Cardiac muscle cell (in vitro differentiated cells and primary cell): ENCODE data around the gene TXNDC5. TPM values are rescaled to one million over a fixed set of nuclear protein-coding genes. Genes with fewer than 3 reads are reported as not detected.
A peak's percentile ranks its signal among the peaks of the same experiment; 100 is the strongest.

Experiments
- DNase-seq, 2 donors: peaks; one replicate each; pipeline versions ENCODE4 v3.0.0 to v3.0.0-alpha.2; 2010 to 2017; ENCODE audit warnings: low read depth in 1 of 2, low spot score in 1 of 2
- H3K27ac ChIP-seq: fragments of 200-600 bp; sonication (generic); 2 replicates; pipeline ENCODE4 v1.5.1; 2016
- H3K27me3 ChIP-seq: fragments of 200-600 bp; sonication (generic); 2 replicates; pipeline ENCODE4 v1.6.0; 2016; ENCODE audit warnings: control low read depth
- H3K36me3 ChIP-seq: fragments of 200-600 bp; sonication (generic); 2 replicates; pipeline ENCODE4 v1.5.1; 2016; ENCODE audit warnings: control low read depth
- H3K4me1 ChIP-seq: fragments of 200-600 bp; sonication (generic); 2 replicates; pipeline ENCODE4 v1.8.1; 2017; ENCODE audit warnings: low read depth, mild to moderate bottlenecking, mixed run types
- H3K4me3 ChIP-seq: fragments of 200-600 bp; sonication (generic); 2 replicates; pipeline ENCODE4 v1.5.1; 2016; ENCODE audit warnings: mild to moderate bottlenecking
- H3K9me3 ChIP-seq: fragments of 200-600 bp; sonication (generic); 2 replicates; pipeline ENCODE4 v1.5.1; 2017; ENCODE audit warnings: low read depth, mild to moderate bottlenecking, control low read depth
- CTCF ChIP-seq: IDR thresholded peaks from 2 replicates; pipeline ENCODE4 v1.5.1; 2012; ENCODE audit warnings: low read depth, mild to moderate bottlenecking, low read length
- polyA plus RNA-seq: library from polyadenylated mRNA; unstranded; fragments of >200 nt; fragmentation: Nextera tagmentation; extraction: Ambion mirVana; gene quantifications from 2 replicates; pipeline ENCODE4 v1.2.1, GENCODE V29; 2016
- total RNA-seq: library from RNA; depleted of rRNA; stranded (reverse); fragments of >200 nt; gene quantifications from 2 replicates; pipeline ENCODE4 v1.2.3, GENCODE V29; 2016

Gene TXNDC5
- total and polyA plus RNA-seq, 2 experiments from 2014 or later: 73.1 to 111 TPM

- H3K27ac ChIP-seq: no peak overlapping the region
- no peak for TF ChIP-seq CTCF
Measured at GRCh38 chr6:7920425-7920824, 9.8 kb upstream of the TXNDC5 start.

GRCh38 chr6:7919871-7920270 lies 9.3 kb upstream of the TXNDC5 start:
- Histone ChIP-seq H3K4me1 (no peaks in the 10 kb centered on the region), H3K27me3 (no peaks in the 10 kb centered on the region), H3K9me3 (no peaks in the 10 kb centered on the region), H3K36me3 (no peaks in the 10 kb centered on the region), H3K27ac (no peak overlapping the region), H3K4me3 (no peak overlapping the region)
- TF ChIP-seq CTCF: no peak
- DNase-seq: peak in 1 of 2 donors; percentile 92

More at GRCh38 chr6:7920425-7920824, 9.8 kb upstream of the TXNDC5 start:
- H3K36me3 ChIP-seq: no peaks in the 10 kb centered on the region
- no peaks in the 10 kb centered on the region for H3K9me3 ChIP-seq
- no peaks in the 10 kb centered on the region for H3K4me1 ChIP-seq
- H3K4me3 ChIP-seq: no peak overlapping the region
- H3K27me3 ChIP-seq: no peaks in the 10 kb centered on the region
- no peak for DNase-seq

GRCh38 chr6:7918403-7918802 lies 7.8 kb upstream of the TXNDC5 start:
- H3K27ac ChIP-seq: no peak overlapping the region
- H3K36me3 ChIP-seq: no peaks in the 10 kb centered on the region
- TF ChIP-seq CTCF: no peak
- H3K4me3 ChIP-seq: no peak overlapping the region
- no peaks in the 10 kb centered on the region for H3K9me3 ChIP-seq
- H3K27me3 ChIP-seq: peaks cover 12% of the 10 kb centered on the region
- DNase-seq: no peak
- no peaks in the 10 kb centered on the region for H3K4me1 ChIP-seq

GRCh38 chr6:7917729-7918128 lies 7.1 kb upstream of the TXNDC5 start:
- no peak overlapping the region for H3K4me3 ChIP-seq
- no peaks in the 10 kb centered on the region for H3K4me1 ChIP-seq
- H3K36me3 ChIP-seq: no peaks in the 10 kb centered on the region
- no peaks in the 10 kb centered on the region for H3K9me3 ChIP-seq
- DNase-seq: no peak
- H3K27me3 ChIP-seq: peaks cover 19% of the 10 kb centered on the region
- no peak overlapping the region for H3K27ac ChIP-seq
- no peak for TF ChIP-seq CTCF

GRCh38 chr6:7916959-7917358 lies 6.4 kb upstream of the TXNDC5 start:
- no peak for DNase-seq
- TF ChIP-seq CTCF: no peak
- no peaks in the 10 kb centered on the region for H3K36me3 ChIP-seq
- peaks cover 26% of the 10 kb centered on the region for H3K27me3 ChIP-seq
- H3K27ac ChIP-seq: no peak overlapping the region
- H3K9me3 ChIP-seq: no peaks in the 10 kb centered on the region
- no peak overlapping the region for H3K4me3 ChIP-seq
- no peaks in the 10 kb centered on the region for H3K4me1 ChIP-seq
